GM12878 (cell line): ENCODE measurements around the gene DDIT3.
"Not testable (repeated sequence)": the region's sequence is repeated elsewhere in the genome, so short reads cannot be mapped to it uniquely, and the experiment has no call there.

Experiments used
- BCL11A ChIP-seq: IDR thresholded peaks from 2 replicates; pipeline ENCODE4 v1.6.1; 2011; ENCODE audit warnings: low read depth, low read length
- CHD2 ChIP-seq: IDR thresholded peaks from 2 replicates; pipeline ENCODE4 v1.6.1; 2011; ENCODE audit warnings: low read depth, low read length, improper control_type of control experiment, borderline replicate concordance
- CTCF ChIP-seq, 3 experiments: IDR thresholded peaks in 2 of 3; conservative IDR thresholded peaks in 1 of 3; 2 replicates each; pipeline ENCODE4 v1.5.1; 2011; ENCODE audit warnings: low read depth in 3 of 3, low read length in 3 of 3, mild to moderate bottlenecking in 3 of 3, control low read depth in 2 of 3, moderate library complexity in 2 of 3, inconsistent platforms in 1 of 3, mixed read lengths in 1 of 3; ENCODE audit not compliant: control insufficient read depth in 2 of 3, insufficient read depth in 1 of 3; ENCODE audit errors: extremely low read depth in 1 of 3
- EP300 ChIP-seq, 2 experiments: fragments of 150-350 bp in 1 of 2; IDR thresholded peaks; 2 replicates each; pipeline ENCODE4 v1.6.1; 2011 to 2012; ENCODE audit warnings: low read depth in 2 of 2, low read length in 2 of 2, borderline replicate concordance in 1 of 2, improper control_type of control experiment in 1 of 2, inconsistent platforms in 1 of 2; ENCODE audit not compliant: control insufficient read depth in 1 of 2
- NFIC ChIP-seq: IDR thresholded peaks from 2 replicates; pipeline ENCODE4 v1.6.1; 2012; ENCODE audit warnings: low read depth, mild to moderate bottlenecking, inconsistent platforms, low read length, moderate library complexity
- NR2C2 ChIP-seq: IDR thresholded peaks from 2 replicates; pipeline ENCODE4 v1.6.1; 2011; ENCODE audit warnings: borderline replicate concordance, low read depth; ENCODE audit not compliant: control insufficient read depth, insufficient read length
- POLR2AphosphoS5 ChIP-seq: IDR thresholded peaks from 2 replicates; pipeline ENCODE4 v1.6.1; 2011; ENCODE audit warnings: mild to moderate bottlenecking, low read length, inconsistent platforms
- RCOR1 ChIP-seq: conservative IDR thresholded peaks from 2 replicates; pipeline ENCODE4 v1.6.1; 2012; ENCODE audit warnings: low read depth, low read length, improper control_type of control experiment
- RFX5 ChIP-seq: IDR thresholded peaks from 2 replicates; pipeline ENCODE4 v1.6.1; 2011; ENCODE audit warnings: low read depth, low read length, improper control_type of control experiment
- STAT1 ChIP-seq: fragments of 450-650 bp; conservative IDR thresholded peaks from 2 replicates; pipeline ENCODE4 v1.6.1; 2014; ENCODE audit warnings: antibody characterized with exemption, mild to moderate bottlenecking
- TAF1 ChIP-seq: IDR thresholded peaks from 2 replicates; pipeline ENCODE4 v1.6.1; 2011; ENCODE audit warnings: mild to moderate bottlenecking, low read depth, low read length, borderline replicate concordance
- YY1 ChIP-seq: IDR thresholded peaks from 2 replicates; pipeline ENCODE4 v1.6.1; 2011; ENCODE audit warnings: low read depth, mild to moderate bottlenecking, low read length
- TF ChIP-seq, protein P1 (sequence below): fragments of 450-650 bp; IDR thresholded peaks from 2 replicates; pipeline ENCODE4 v1.6.1; 2017; ENCODE audit warnings: mild to moderate bottlenecking, moderate library complexity

DNA sequence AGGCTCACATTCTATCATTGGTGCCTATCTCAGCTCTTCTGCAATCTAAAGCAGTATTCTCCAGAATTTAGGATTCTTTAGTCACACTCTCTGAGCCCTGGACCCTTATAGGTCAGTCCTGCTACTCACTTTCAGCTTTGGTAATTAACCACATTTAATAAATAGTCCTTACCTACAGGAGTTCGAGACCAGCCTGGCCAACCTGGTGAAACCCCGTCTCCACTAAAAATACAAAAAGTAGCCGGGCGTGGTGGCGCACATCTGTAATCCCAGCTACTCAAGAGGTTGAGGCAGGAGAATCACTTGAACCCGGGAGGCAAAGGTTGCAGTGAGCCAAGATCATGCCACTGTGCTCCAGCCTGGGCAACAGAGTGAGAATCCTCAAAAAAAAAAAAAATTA is 6.6 kb downstream of the DDIT3 start:
- TF ChIP-seq RFX5; CTCF (IDR thresholded peaks at IDR 0.05 in 2 of 3, conservative IDR thresholded peaks at IDR 0.05 in 1 of 3; ENCODE audit: control insufficient read depth in 2 of 3, extremely low read depth in 1 of 3, insufficient read depth in 1 of 3, low read depth in 3 of 3, low read length in 3 of 3); EP300 (IDR thresholded peaks at IDR 0.05; ENCODE audit: borderline replicate concordance in 1 of 2, control insufficient read depth in 1 of 2, low read depth in 2 of 2, low read length in 2 of 2); NFIC; RCOR1; NR2C2; STAT1; TAF1; POLR2AphosphoS5; CHD2; BCL11A; YY1: not testable (repeated sequence)
- TF ChIP-seq, protein P1, sequence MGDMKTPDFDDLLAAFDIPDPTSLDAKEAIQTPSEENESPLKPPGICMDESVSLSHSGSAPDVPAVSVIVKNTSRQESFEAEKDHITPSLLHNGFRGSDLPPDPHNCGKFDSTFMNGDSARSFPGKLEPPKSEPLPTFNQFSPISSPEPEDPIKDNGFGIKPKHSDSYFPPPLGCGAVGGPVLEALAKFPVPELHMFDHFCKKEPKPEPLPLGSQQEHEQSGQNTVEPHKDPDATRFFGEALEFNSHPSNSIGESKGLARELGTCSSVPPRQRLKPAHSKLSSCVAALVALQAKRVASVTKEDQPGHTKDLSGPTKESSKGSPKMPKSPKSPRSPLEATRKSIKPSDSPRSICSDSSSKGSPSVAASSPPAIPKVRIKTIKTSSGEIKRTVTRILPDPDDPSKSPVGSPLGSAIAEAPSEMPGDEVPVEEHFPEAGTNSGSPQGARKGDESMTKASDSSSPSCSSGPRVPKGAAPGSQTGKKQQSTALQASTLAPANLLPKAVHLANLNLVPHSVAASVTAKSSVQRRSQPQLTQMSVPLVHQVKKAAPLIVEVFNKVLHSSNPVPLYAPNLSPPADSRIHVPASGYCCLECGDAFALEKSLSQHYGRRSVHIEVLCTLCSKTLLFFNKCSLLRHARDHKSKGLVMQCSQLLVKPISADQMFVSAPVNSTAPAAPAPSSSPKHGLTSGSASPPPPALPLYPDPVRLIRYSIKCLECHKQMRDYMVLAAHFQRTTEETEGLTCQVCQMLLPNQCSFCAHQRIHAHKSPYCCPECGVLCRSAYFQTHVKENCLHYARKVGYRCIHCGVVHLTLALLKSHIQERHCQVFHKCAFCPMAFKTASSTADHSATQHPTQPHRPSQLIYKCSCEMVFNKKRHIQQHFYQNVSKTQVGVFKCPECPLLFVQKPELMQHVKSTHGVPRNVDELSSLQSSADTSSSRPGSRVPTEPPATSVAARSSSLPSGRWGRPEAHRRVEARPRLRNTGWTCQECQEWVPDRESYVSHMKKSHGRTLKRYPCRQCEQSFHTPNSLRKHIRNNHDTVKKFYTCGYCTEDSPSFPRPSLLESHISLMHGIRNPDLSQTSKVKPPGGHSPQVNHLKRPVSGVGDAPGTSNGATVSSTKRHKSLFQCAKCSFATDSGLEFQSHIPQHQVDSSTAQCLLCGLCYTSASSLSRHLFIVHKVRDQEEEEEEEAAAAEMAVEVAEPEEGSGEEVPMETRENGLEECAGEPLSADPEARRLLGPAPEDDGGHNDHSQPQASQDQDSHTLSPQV = not testable (repeated sequence)
